GM23248 (cell line): ENCODE data around the gene MFSD11. TPM values are rescaled to one million over a fixed set of nuclear protein-coding genes. Genes with fewer than 3 reads are reported as not detected.

Experiments used
- DNase-seq: peaks from one replicate; pipeline ENCODE4 v3.0.0-alpha.2; 2015
- H2AFZ ChIP-seq: fragments of 200-600 bp; sonication (generic); 2 replicates; pipeline ENCODE4 v1.6.1; 2016; ENCODE audit warnings: antibody characterized with exemption
- H3F3A ChIP-seq: fragments of 200-600 bp; sonication (generic); 2 replicates; pipeline ENCODE4 v1.6.1; 2016; ENCODE audit warnings: mild to moderate bottlenecking, antibody characterized with exemption, mixed run types; ENCODE audit not compliant: insufficient read depth
- H3K27ac ChIP-seq: fragments of 200-600 bp; sonication (generic); 2 replicates; pipeline ENCODE4 v1.5.1; 2016; ENCODE audit warnings: mild to moderate bottlenecking
- H3K27me3 ChIP-seq: fragments of 200-600 bp; sonication (generic); replicated peaks from 2 replicates; pipeline ENCODE4 v1.6.1; 2016; ENCODE audit warnings: mild to moderate bottlenecking; ENCODE audit not compliant: insufficient read depth
- H3K36me3 ChIP-seq: fragments of 200-600 bp; sonication (generic); 2 replicates; pipeline ENCODE4 v1.6.1; 2016; ENCODE audit warnings: low read depth, mild to moderate bottlenecking
- H3K4me1 ChIP-seq: fragments of 200-600 bp; sonication (generic); 2 replicates; pipeline ENCODE4 v1.6.1; 2016; ENCODE audit warnings: mild to moderate bottlenecking; ENCODE audit not compliant: insufficient read depth
- H3K4me2 ChIP-seq: fragments of 200-600 bp; sonication (generic); one replicate; pipeline ENCODE4 v1.6.1; 2016; ENCODE audit warnings: mild to moderate bottlenecking; ENCODE audit not compliant: unreplicated experiment
- H3K4me3 ChIP-seq: fragments of 200-600 bp; sonication (generic); 2 replicates; pipeline ENCODE4 v1.5.1; 2016; ENCODE audit warnings: mild to moderate bottlenecking
- H3K79me2 ChIP-seq: fragments of 200-600 bp; sonication (generic); 2 replicates; pipeline ENCODE4 v1.6.1; 2016; ENCODE audit warnings: mild to moderate bottlenecking; ENCODE audit not compliant: insufficient read depth
- H3K9ac ChIP-seq: fragments of 200-600 bp; sonication (generic); 2 replicates; pipeline ENCODE4 v1.6.1; 2016; ENCODE audit warnings: mild to moderate bottlenecking
- H3K9me2 ChIP-seq: fragments of 200-600 bp; sonication (generic); 2 replicates; pipeline ENCODE4 v1.6.1; 2016; ENCODE audit warnings: mixed run types, mild to moderate bottlenecking, moderate library complexity; ENCODE audit not compliant: insufficient read depth
- H3K9me3 ChIP-seq: fragments of 200-600 bp; sonication (generic); one replicate; pipeline ENCODE4 v1.6.1; 2017; ENCODE audit warnings: low read depth
- H4K20me1 ChIP-seq: fragments of 200-600 bp; sonication (generic); 2 replicates; pipeline ENCODE4 v1.6.0; 2016; ENCODE audit not compliant: insufficient read depth
- EZH2 ChIP-seq: fragments of 200-600 bp; sonication (generic); IDR thresholded peaks from 2 replicates; pipeline ENCODE4 v1.6.1; 2018; ENCODE audit warnings: antibody characterized with exemption, mild to moderate bottlenecking; ENCODE audit not compliant: insufficient read depth, poor library complexity, severe bottlenecking
- EZH2phosphoT487 ChIP-seq: fragments of 200-600 bp; sonication (generic); IDR thresholded peaks from 2 replicates; pipeline ENCODE4 v1.6.1; 2018; ENCODE audit warnings: antibody characterized with exemption, moderate library complexity, mild to moderate bottlenecking, low read depth; ENCODE audit not compliant: insufficient read depth
- WGBS, 2 experiments: methylation state at CpG; one replicate each; pipeline ENCODE4 v1.1.6; 2015 to 2017; ENCODE audit warnings: low lambda C conversion rate in 2 of 2, low coverage in 1 of 2; ENCODE audit errors: missing lambda C conversion rate in 2 of 2; 5-methylcytosine and 5-hydroxymethylcytosine counted together
- in situ Hi-C: fragments of 300-500 bp; cut with MboI; formaldehyde crosslinking; loops from 2 replicates; pipeline ENCODE4 v1.15.0; 2020
- polyA plus RNA-seq: library from polyadenylated mRNA; unstranded; fragments of >200 nt; fragmentation: Nextera tagmentation; extraction: Ambion mirVana; gene quantifications from 2 replicates; pipeline ENCODE4 v1.2.1, GENCODE V29; 2016
- total RNA-seq: library from RNA; depleted of rRNA; stranded (reverse); fragments of >200 nt; shearing (Covaris generic); gene quantifications from 2 replicates; pipeline ENCODE4 v1.2.3, GENCODE V29; 2014

Gene MFSD11
- total and polyA plus RNA-seq, 2 experiments from 2014 or later, result 24.2 to 29.8 TPM

DNA sequence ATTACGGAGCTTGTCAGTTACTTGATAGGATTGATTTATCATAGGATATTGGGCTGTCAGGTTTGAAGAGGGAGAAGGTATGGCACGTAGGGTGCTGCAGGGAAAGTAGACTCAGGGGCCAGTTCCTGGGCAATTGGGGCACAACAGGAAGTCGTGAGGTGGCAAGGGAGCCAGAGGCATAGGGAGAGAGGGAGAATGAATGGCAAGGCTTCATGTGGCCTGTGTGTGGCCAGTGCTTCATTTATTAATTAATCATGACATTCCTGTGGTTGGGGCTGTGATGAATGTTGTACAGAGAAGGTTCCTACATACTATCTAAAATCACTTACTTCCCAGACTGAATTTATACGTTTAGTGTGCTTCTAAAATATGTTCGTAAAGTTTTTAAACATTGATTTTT, 19.3 kb downstream of the MFSD11 start:
- H3K27ac ChIP-seq, result no peak overlapping the region
- H4K20me1 ChIP-seq, result no peaks in the 10 kb centered on the region
- TF ChIP-seq EZH2phosphoT487, result no peak
- TF ChIP-seq EZH2, result no peak
- H3K4me3 ChIP-seq, result no peak overlapping the region
- H2AFZ ChIP-seq, result no peak overlapping the region
- H3K9me3 ChIP-seq, result no peaks in the 10 kb centered on the region
- H3F3A ChIP-seq, result no peaks in the 10 kb centered on the region
- no peak for DNase-seq
- no peaks in the 10 kb centered on the region for H3K27me3 ChIP-seq
- no peaks in the 10 kb centered on the region for H3K9me2 ChIP-seq
- H3K4me1 ChIP-seq, result no peaks in the 10 kb centered on the region
- 0 out of 2 replicates have a peak, but pooled peaks cover 6% of the 10 kb centered on the region for H3K36me3 ChIP-seq
- H3K79me2 ChIP-seq, result no peaks in the 10 kb centered on the region
- no peak overlapping the region for H3K9ac ChIP-seq
- 98 to 99% methylated on average over 5 of the region's 5 CpGs for WGBS, 2 experiments
- in situ Hi-C loops, result no loop called here
- no peak overlapping the region for H3K4me2 ChIP-seq

DNA sequence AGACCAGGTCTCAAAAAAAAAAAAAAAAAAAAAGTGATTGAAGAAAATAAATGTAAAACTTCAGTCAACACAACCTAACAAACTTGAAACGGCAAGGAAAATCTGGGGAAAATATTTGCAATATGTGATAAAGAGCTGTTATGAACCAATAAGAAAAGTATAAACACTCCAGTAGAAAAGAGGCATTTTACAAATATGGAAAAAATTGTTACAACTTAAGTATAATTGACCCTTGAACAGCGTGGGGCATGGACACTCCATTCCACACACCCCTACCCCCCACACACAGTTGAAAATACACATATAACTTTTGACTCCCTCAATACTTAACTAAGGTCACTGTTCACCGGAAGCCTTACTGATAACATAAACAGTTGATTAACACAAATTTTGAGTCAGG, 20.7 kb downstream of the MFSD11 start:
- Histone ChIP-seq H3K27ac (no peak overlapping the region), H3K9me2 (no peaks in the 10 kb centered on the region), H3K4me1 (no peaks in the 10 kb centered on the region), H2AFZ (no peak overlapping the region), H3K4me2 (no peak overlapping the region), H3K4me3 (no peak overlapping the region), H3K9me3 (no peaks in the 10 kb centered on the region), H3K9ac (no peak overlapping the region), H3K27me3 (no peaks in the 10 kb centered on the region), H4K20me1 (no peaks in the 10 kb centered on the region), H3K79me2 (no peaks in the 10 kb centered on the region), H3K36me3 (0 out of 2 replicates have a peak, but pooled peaks cover 6% of the 10 kb centered on the region), H3F3A (no peaks in the 10 kb centered on the region)
- no peak for TF ChIP-seq EZH2
- TF ChIP-seq EZH2phosphoT487, result no peak
- no peak for DNase-seq
- WGBS, 2 experiments, result 98 to 99% methylated on average over 3 of the region's 3 CpGs
- in situ Hi-C loops, result no loop called here

DNA sequence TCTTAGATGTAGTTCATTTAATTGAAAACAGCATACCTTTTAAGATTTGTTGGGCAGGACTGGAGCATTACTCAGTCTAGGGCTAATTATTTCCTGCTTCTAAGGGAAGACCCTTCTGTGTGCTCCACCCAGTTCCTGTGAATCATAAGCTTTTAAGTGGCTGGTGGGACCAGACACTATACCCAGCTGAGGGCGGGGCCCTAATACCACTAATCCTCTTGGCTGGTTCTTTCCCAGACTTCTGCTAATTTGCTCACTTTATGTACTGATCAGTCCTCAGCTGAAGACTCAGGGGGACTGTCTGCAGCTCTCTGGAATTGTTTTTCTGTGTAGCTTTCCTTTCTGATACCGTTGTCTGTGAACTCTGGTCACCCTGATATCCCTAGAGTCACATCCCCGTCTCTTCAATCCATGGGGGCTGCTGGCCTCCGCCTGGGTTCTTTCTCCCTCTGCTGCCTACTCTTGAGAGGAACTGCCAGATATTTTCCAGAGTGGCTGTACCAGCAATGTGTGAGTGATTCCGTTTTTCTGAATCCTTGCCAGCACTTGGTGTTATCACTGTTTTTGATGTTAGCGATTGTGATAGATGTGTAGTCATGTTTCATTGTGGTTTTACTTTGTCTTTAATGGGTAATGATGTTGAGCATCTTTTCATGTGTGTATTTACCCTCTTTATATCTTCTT, 35.1 kb downstream of the MFSD11 start:
- H2AFZ ChIP-seq, result peak overlapping the region; percentile 75
- peak overlapping the region; percentile 89 for H3K4me2 ChIP-seq
- H3F3A ChIP-seq, result peaks cover 22% of the 10 kb centered on the region
- H3K9ac ChIP-seq, result peak overlapping the region; percentile 75
- H4K20me1 ChIP-seq, result no peaks in the 10 kb centered on the region
- peaks cover 24% of the 10 kb centered on the region for H3K36me3 ChIP-seq
- H3K9me2 ChIP-seq, result no peaks in the 10 kb centered on the region
- WGBS, 2 experiments, result 1 to 2% methylated on average over 6 of the region's 6 CpGs
- H3K4me3 ChIP-seq, result peak overlapping the region; percentile 59
- no peaks in the 10 kb centered on the region for H3K9me3 ChIP-seq
- TF ChIP-seq EZH2phosphoT487 (no peak), EZH2 (no peak)
- peaks cover 12% of the 10 kb centered on the region for H3K4me1 ChIP-seq
- H3K27ac ChIP-seq, result peak overlapping the region; percentile 89
- DNase-seq, result peak; percentile 96
- in situ Hi-C loops, result no loop called here
- H3K27me3 ChIP-seq, result no peaks in the 10 kb centered on the region
- no peaks in the 10 kb centered on the region for H3K79me2 ChIP-seq

DNA sequence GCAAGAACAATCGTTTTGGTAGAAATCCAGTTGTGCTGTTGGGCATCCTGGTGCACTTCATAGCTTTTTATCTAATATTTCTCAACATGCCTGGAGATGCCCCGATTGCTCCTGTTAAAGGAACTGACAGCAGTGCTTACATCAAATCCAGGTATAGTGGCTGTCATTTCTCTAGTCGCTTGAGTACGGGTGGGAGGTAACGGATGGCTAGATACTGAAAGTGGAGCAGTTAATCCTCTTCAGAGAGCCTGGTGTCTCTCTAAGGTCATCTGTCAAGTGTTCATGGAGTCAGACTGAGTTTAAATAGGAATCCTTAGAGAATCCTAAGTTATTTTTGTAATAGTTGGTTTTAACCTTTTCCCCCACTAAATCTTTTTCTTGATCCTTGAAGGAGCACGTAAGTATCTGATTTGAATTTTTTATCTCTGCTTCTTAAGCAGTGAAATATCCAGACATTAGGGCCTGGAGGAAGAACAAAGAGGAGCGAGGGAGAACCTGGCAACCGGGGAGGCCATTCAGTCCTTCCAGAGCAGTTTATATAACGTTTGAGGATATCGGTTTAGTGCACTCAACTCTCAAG, 37.2 kb downstream of the MFSD11 start:
- Histone ChIP-seq H3K27me3 (no peaks in the 10 kb centered on the region), H3K4me2 (no peak overlapping the region), H2AFZ (no peak overlapping the region), H3K27ac (no peak overlapping the region), H4K20me1 (no peaks in the 10 kb centered on the region), H3K36me3 (peaks cover 21% of the 10 kb centered on the region), H3K9me3 (no peaks in the 10 kb centered on the region), H3K9ac (no peak overlapping the region), H3F3A (peaks cover 22% of the 10 kb centered on the region), H3K9me2 (no peaks in the 10 kb centered on the region), H3K4me3 (no peak overlapping the region), H3K79me2 (no peaks in the 10 kb centered on the region), H3K4me1 (peaks cover 12% of the 10 kb centered on the region)
- 86 to 89% methylated on average over 10 of the region's 10 CpGs for WGBS, 2 experiments
- in situ Hi-C loops, result no loop called here
- TF ChIP-seq EZH2 (no peak), EZH2phosphoT487 (no peak)
- DNase-seq, result no peak
